Cardiac fibroblast (primary cell): Measurements from ENCODE around the gene ATP1A4.

Source experiments
- DNase-seq, 2 donors: peaks; one replicate each; pipeline versions ENCODE4 v3.0.0 to v3.0.0-alpha.2; 2010; ENCODE audit warnings: low read depth in 2 of 2
- H3K4me3 ChIP-seq, 2 donors: replicated peaks in 1 of 2; 1 replicate in 1 of 2; 2 replicates in 1 of 2; pipeline ENCODE4 v1.5.1; 2011; ENCODE audit warnings: low read depth in 2 of 2, low read length in 2 of 2, mild to moderate bottlenecking in 2 of 2, moderate library complexity in 1 of 2
- TF ChIP-seq, protein P1 (sequence below): IDR thresholded peaks from one replicate; pipeline ENCODE4 v1.5.1; 2011; ENCODE audit warnings: low read depth, mild to moderate bottlenecking, low read length, inconsistent platforms

ATP1A4 gene

DNA sequence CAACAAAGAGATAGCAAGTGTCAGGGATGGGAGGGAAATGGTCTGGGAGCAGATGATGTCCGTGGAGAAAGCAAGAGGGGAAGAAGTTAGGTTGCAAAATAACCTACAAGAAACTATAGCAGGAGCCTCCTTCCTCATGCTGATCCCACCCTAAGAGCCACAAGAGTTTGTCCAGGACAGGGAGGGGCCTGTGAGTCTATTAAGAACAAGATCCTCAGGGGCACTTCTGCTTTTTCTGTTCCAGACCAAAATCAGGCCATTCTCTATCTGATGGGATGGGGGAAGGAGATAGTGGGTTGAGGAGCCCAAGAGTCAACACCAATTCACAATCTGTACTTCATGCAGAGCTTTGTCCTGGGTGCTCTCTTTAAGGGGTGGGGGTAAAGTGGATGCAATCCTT lies 7.7 kb upstream of the ATP1A4 start:
- no peak overlapping the region for H3K4me3 ChIP-seq
- no peak for DNase-seq
- TF ChIP-seq, protein P1, sequence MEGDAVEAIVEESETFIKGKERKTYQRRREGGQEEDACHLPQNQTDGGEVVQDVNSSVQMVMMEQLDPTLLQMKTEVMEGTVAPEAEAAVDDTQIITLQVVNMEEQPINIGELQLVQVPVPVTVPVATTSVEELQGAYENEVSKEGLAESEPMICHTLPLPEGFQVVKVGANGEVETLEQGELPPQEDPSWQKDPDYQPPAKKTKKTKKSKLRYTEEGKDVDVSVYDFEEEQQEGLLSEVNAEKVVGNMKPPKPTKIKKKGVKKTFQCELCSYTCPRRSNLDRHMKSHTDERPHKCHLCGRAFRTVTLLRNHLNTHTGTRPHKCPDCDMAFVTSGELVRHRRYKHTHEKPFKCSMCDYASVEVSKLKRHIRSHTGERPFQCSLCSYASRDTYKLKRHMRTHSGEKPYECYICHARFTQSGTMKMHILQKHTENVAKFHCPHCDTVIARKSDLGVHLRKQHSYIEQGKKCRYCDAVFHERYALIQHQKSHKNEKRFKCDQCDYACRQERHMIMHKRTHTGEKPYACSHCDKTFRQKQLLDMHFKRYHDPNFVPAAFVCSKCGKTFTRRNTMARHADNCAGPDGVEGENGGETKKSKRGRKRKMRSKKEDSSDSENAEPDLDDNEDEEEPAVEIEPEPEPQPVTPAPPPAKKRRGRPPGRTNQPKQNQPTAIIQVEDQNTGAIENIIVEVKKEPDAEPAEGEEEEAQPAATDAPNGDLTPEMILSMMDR = no peak

DNA sequence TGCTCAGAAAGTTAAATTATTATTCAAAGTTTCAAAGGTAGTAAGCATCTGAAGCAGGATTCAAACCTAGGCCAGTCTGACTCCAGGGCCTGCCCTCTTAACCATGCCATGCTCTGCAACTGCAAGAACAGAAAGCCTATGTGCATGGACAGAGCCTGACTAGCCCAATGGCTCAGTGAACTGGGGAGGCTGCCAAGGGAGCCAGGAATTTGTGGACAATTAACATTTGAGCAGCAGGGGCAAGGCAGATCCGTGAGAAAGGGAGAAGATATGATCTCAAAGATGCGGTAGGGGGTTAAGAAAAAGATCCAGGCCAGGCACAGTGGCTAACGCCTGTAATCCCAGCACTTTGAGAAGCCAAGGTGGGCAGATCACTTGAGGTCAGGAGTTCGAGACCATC lies 6.5 kb upstream of the ATP1A4 start:
- no peak overlapping the region for H3K4me3 ChIP-seq
- TF ChIP-seq, protein P1 = no peak
- DNase-seq = peak in 1 of 2 donors; percentile 9

DNA sequence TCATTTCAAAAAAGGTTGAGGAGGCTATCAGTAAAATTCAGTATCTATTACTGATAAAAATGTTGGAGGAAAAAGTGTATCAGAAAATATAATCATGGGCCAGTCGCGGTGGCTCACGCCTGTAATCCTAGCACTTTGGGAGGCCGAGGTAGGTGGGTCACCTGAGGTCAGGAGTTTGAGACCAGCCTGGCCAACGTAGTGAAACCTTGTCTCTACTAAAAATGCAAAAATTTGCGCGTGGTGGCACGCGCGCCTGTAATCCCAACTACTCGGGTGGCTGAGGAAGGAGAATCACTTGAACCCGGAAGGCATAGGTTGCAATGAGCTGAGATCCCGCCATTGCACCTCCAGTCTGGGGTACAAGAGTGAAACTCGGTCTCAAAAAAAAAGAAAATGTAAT lies 5.3 kb upstream of the ATP1A4 start:
- no peak for DNase-seq
- TF ChIP-seq, protein P1 = no peak
- H3K4me3 ChIP-seq = no peak overlapping the region

DNA sequence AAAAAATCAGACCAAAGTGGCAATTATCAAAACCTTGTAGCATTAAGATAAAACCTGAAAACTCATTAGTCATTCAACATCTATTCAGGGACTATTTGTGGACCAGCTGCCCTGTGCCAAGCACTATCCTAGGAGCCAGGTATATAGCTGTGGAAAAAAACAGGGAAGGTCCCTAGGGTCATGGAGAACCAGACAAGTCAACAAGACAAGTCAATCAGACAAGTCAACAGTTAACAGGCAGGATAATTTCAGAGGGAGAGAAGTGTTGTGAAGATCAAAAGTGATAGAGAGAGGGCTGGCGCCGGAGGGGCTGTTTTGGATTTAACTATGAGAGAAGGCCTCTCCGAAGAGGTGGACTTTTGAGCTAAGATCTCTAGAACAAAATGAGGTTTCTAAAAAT lies 3.3 kb upstream of the ATP1A4 start:
- no peak overlapping the region for H3K4me3 ChIP-seq
- TF ChIP-seq, protein P1 = no peak
- no peak for DNase-seq

DNA sequence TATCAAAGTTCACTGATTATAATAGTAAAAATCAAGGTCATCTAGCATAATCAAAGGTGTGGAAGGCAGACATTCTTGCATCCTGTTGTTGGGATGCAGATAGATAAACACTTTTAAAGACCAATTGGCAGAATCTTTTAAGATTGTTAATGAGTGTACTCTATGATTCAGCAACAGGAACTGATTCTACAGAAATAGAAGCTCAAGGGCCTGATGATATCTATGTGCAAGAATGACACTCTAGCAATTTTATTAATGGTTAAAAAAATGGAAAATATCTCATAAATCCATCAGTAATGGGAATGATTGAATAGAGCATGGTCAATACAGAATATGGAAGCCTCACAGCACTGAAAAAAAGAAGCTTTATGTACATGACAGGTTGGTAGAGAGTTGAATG lies 2.2 kb upstream of the ATP1A4 start:
- DNase-seq = peak in 1 of 2 donors; percentile 26
- TF ChIP-seq, protein P1 = no peak
- no peak overlapping the region for H3K4me3 ChIP-seq

DNA sequence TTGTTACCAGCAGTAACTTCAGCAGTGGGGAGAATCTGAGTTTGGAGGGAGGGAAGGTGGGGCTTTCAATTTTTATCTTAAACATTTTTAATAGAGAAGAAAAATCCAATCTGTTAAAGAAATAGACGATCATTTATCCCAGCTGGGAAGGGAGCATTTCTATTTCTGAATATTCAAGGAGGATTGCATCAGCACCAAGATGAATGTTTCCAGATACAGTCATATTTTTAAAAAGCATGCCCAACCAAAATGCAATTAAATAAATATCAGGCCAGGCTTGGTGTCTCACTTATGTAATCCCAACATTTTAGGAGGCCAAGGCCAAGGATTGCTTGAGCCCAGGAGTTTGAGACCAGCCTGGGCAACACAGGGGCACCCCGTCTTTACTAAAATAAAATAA lies 1.7 kb upstream of the ATP1A4 start:
- H3K4me3 ChIP-seq = no peak overlapping the region
- TF ChIP-seq, protein P1 = no peak
- DNase-seq = peak; percentile 28 to 72

DNA sequence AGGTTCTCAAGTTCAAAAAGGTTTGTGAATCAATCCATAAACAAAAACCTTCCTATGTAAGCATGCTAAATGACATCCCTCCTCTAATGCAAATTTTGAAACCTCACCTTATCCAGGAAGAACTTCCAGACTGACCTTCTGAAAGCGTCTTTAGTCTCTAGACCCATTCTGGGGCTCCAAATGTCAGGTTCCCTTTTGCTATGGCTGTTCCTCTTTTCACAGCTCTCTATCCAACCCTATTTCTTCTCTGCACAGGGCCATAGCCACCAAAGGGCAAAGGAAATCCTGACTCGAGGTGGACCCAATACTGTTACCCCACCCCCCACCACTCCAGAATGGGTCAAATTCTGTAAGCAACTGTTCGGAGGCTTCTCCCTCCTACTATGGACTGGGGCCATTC lies 3.4 kb downstream of the ATP1A4 start:
- TF ChIP-seq, protein P1 = no peak
- H3K4me3 ChIP-seq = no peak overlapping the region
- DNase-seq = no peak
